Measurements from ENCODE around the gene TNFSF11. TPM values are rescaled to one million over a fixed set of nuclear protein-coding genes. Genes with fewer than 3 reads are reported as not detected.
"Not testable (repeated sequence)": the region's sequence is repeated elsewhere in the genome, so short reads cannot be mapped to it uniquely, and the experiment has no call there.

TNFSF11 gene
- total RNA-seq, 1 experiment from 2014 or later, result 3.5 TPM

DNA sequence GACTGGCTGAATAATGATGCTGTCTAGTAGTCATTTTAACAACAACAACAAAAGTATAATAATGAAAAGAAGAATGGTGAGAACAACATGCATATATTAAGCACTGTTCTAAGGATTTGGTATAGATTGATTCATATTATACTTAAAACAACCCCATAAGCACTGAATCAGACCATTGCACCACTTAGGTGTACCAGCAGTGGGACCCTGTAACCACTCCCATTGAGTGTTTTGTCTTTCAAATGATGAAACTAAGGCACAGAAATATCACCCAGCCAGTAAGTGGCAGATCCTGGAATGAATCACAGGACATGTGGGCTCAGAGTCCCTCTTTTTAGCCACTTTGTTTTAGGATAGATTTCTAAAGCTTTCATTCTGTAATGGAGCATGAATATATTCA, 14.9 kb upstream of the TNFSF11 start:
- no peak overlapping the region for H3K4ac ChIP-seq (ENCODE audit: low read depth, low read length)
- no peaks in the 10 kb centered on the region for H3K79me1 ChIP-seq (ENCODE audit: insufficient read depth, low read depth, low read length, poor library complexity, severe bottlenecking)
- no peaks in the 10 kb centered on the region for H3K9me3 ChIP-seq (ENCODE audit: control insufficient read depth, low read depth, low read length)
- H3K23ac ChIP-seq (ENCODE audit: insufficient read length, low read depth, low read length), result no peak overlapping the region
- H2BK20ac ChIP-seq (ENCODE audit: low read depth, low read length, poor library complexity, severe bottlenecking), result no peak overlapping the region
- no peaks in the 10 kb centered on the region for H3K79me2 ChIP-seq (ENCODE audit: insufficient read depth, low read length)
- no peaks in the 10 kb centered on the region for H3K27me3 ChIP-seq (ENCODE audit: insufficient read depth, low read length)
- no peak overlapping the region for H4K5ac ChIP-seq (ENCODE audit: insufficient read length, low read depth, low read length)
- peaks cover 25 to 32% of the 10 kb centered on the region in 2 experiments for H3K9me3 Mint-ChIP-seq
- H3K14ac ChIP-seq (ENCODE audit: insufficient read depth, low read length), result no peak overlapping the region
- H2BK15ac ChIP-seq (ENCODE audit: low read depth, low read length), result no peak overlapping the region
- H3K4me2 ChIP-seq (ENCODE audit: insufficient read depth, insufficient read length, low read length), result no peak overlapping the region
- H4K20me1 ChIP-seq (ENCODE audit: control insufficient read depth, insufficient read depth, insufficient read length), result no peaks in the 10 kb centered on the region
- H3K18ac ChIP-seq (ENCODE audit: insufficient read length, low read depth, low read length), result no peak overlapping the region
- no peak overlapping the region for H2AK5ac ChIP-seq (ENCODE audit: insufficient read length, low read length)
- H3K4me1 Mint-ChIP-seq, result no peaks in the 10 kb centered on the region
- H3K4me1 ChIP-seq (ENCODE audit: insufficient read depth, low read length), result no peaks in the 10 kb centered on the region
- H3K4me3 Mint-ChIP-seq, result no peak overlapping the region
- H3K56ac ChIP-seq (ENCODE audit: insufficient read length, low read depth, low read length), result no peak overlapping the region
- H3K27ac ChIP-seq (ENCODE audit: insufficient read length, low read depth, low read length), result no peak overlapping the region
- TF ChIP-seq, protein P1, sequence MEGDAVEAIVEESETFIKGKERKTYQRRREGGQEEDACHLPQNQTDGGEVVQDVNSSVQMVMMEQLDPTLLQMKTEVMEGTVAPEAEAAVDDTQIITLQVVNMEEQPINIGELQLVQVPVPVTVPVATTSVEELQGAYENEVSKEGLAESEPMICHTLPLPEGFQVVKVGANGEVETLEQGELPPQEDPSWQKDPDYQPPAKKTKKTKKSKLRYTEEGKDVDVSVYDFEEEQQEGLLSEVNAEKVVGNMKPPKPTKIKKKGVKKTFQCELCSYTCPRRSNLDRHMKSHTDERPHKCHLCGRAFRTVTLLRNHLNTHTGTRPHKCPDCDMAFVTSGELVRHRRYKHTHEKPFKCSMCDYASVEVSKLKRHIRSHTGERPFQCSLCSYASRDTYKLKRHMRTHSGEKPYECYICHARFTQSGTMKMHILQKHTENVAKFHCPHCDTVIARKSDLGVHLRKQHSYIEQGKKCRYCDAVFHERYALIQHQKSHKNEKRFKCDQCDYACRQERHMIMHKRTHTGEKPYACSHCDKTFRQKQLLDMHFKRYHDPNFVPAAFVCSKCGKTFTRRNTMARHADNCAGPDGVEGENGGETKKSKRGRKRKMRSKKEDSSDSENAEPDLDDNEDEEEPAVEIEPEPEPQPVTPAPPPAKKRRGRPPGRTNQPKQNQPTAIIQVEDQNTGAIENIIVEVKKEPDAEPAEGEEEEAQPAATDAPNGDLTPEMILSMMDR (conservative IDR thresholded peaks at IDR 0.05), result no peak
- H2BK120ac ChIP-seq (ENCODE audit: low read depth, low read length, poor library complexity, severe bottlenecking), result no peak overlapping the region
- DNase-seq, result no peak
- no peak overlapping the region for H3K9ac ChIP-seq (ENCODE audit: extremely low read depth, insufficient read length, low read length)
- no peak overlapping the region for H2BK5ac ChIP-seq (ENCODE audit: insufficient read length, low read length)
- H3K36me3 Mint-ChIP-seq (ENCODE audit: insufficient read depth in 1 of 3, low read depth in 3 of 3), result peaks cover 22 to 36% (median 22%) of the 10 kb centered on the region in 3 experiments
- H3K27me3 Mint-ChIP-seq (ENCODE audit: low read depth), result no peaks in the 10 kb centered on the region
- H2AFZ ChIP-seq (ENCODE audit: low read length), result no peak overlapping the region
- H3K23me2 ChIP-seq (ENCODE audit: insufficient read length, low read depth, low read length, poor library complexity, severe bottlenecking), result no peaks in the 10 kb centered on the region
- no peak overlapping the region for H2BK12ac ChIP-seq (ENCODE audit: insufficient read length, low read depth, low read length)
- no peak overlapping the region for H4K91ac ChIP-seq (ENCODE audit: insufficient read length, low read depth, low read length)
- no peak overlapping the region for H3K27ac Mint-ChIP-seq
- H4K8ac ChIP-seq (replicated peaks; ENCODE audit: insufficient read length, low read depth, low read length), result no peak overlapping the region
- no peak overlapping the region for H3T11ph ChIP-seq (ENCODE audit: low read length)

DNA sequence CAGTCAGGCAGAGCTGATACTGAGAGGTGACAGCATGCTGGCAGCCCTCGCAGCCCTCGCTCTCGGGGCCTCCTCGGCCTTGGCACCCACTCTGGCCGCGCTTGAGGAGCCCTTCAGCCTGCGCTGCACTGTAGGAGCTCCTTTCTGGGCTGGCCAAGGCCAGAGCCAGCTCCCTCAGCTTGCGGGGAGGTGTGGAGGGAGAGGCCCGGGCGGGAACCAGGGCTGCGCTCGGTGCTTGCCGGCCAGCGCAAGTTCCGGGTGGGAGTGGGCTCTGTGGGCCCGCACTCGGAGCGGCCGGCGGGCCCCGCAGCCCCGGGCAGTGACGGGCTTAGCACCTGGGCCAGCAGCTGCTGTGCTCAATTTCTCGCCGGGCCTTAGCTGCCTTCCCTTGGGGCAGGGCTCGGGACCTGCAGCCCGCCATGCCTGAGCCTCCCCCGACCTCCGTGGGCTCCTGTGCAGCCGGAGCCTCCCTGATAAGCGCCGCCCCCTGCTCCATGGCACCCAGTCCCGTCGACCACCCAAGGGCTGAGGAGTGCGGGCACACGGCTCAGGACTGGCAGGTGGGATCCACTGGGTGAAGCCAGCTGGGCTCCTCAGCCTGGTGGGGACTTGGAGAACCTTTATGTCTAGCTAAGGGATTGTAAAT, 14.3 kb upstream of the TNFSF11 start:
- H2BK20ac ChIP-seq (ENCODE audit: low read depth, low read length, poor library complexity, severe bottlenecking); H3K56ac ChIP-seq (ENCODE audit: insufficient read length, low read depth, low read length); H3K4me3 Mint-ChIP-seq; H3K18ac ChIP-seq (ENCODE audit: insufficient read length, low read depth, low read length); H3K79me2 ChIP-seq (ENCODE audit: insufficient read depth, low read length); H4K20me1 ChIP-seq (ENCODE audit: control insufficient read depth, insufficient read depth, insufficient read length); H3K14ac ChIP-seq (ENCODE audit: insufficient read depth, low read length); H3K27ac ChIP-seq (ENCODE audit: insufficient read length, low read depth, low read length); H3K27me3 Mint-ChIP-seq (ENCODE audit: low read depth); H3K23me2 ChIP-seq (ENCODE audit: insufficient read length, low read depth, low read length, poor library complexity, severe bottlenecking); H3K9ac ChIP-seq (ENCODE audit: extremely low read depth, insufficient read length, low read length); H2AK5ac ChIP-seq (ENCODE audit: insufficient read length, low read length); H3K9me3 ChIP-seq (ENCODE audit: control insufficient read depth, low read depth, low read length); H2BK15ac ChIP-seq (ENCODE audit: low read depth, low read length); H3K27me3 ChIP-seq (ENCODE audit: insufficient read depth, low read length); H3K27ac Mint-ChIP-seq; H3K23ac ChIP-seq (ENCODE audit: insufficient read length, low read depth, low read length); H2AFZ ChIP-seq (ENCODE audit: low read length); H2BK120ac ChIP-seq (ENCODE audit: low read depth, low read length, poor library complexity, severe bottlenecking); H4K5ac ChIP-seq (ENCODE audit: insufficient read length, low read depth, low read length); H3K4me2 ChIP-seq (ENCODE audit: insufficient read depth, insufficient read length, low read length); H3K4ac ChIP-seq (ENCODE audit: low read depth, low read length); H3K4me1 Mint-ChIP-seq; H4K91ac ChIP-seq (ENCODE audit: insufficient read length, low read depth, low read length); H3K4me1 ChIP-seq (ENCODE audit: insufficient read depth, low read length); H3T11ph ChIP-seq (ENCODE audit: low read length); DNase-seq; H4K8ac ChIP-seq (replicated peaks; ENCODE audit: insufficient read length, low read depth, low read length); H2BK5ac ChIP-seq (ENCODE audit: insufficient read length, low read length); H3K79me1 ChIP-seq (ENCODE audit: insufficient read depth, low read depth, low read length, poor library complexity, severe bottlenecking); H2BK12ac ChIP-seq (ENCODE audit: insufficient read length, low read depth, low read length): not testable (repeated sequence)
- Mint-ChIP-seq H3K36me3 (ENCODE audit: insufficient read depth in 1 of 3, low read depth in 3 of 3) (peaks cover 22 to 42% (median 24%) of the 10 kb centered on the region in 3 experiments), H3K9me3 (peaks cover 32 to 37% of the 10 kb centered on the region in 2 experiments)
- no CpG with 5 or more reads among the region's 36 CpGs for WGBS (ENCODE audit: extremely low coverage, insufficient read length, low lambda C conversion rate)
